GM12878 (cell line): Measurements from ENCODE around the gene MYH9. TPM values are rescaled to one million over a fixed set of nuclear protein-coding genes. Genes with fewer than 3 reads are reported as not detected.
A peak's percentile ranks its signal among the peaks of the same experiment; 100 is the strongest.

Experiments used
- BHLHE40 ChIP-seq, 2 experiments: fragments of 450-650 bp in 1 of 2; IDR thresholded peaks; 2 replicates each; pipeline ENCODE4 v1.6.1; 2011 to 2017; ENCODE audit warnings: low read depth in 2 of 2, borderline replicate concordance in 1 of 2, improper control_type of control experiment in 1 of 2, low read length in 1 of 2, mild to moderate bottlenecking in 1 of 2
- DPF2 ChIP-seq: fragments of 450-650 bp; IDR thresholded peaks from 2 replicates; pipeline ENCODE4 v1.6.1; 2017; ENCODE audit warnings: mild to moderate bottlenecking
- E2F8 ChIP-seq: fragments of 450-650 bp; IDR thresholded peaks from 2 replicates; pipeline ENCODE4 v1.6.1; 2018; ENCODE audit warnings: mild to moderate bottlenecking, low read depth, moderate library complexity; ENCODE audit not compliant: partially characterized antibody
- EGR1 ChIP-seq, 2 experiments: IDR thresholded peaks; 1 replicate in 1 of 2; 2 replicates in 1 of 2; pipeline ENCODE4 v1.6.1; 2011 to 2012; ENCODE audit warnings: low read depth in 2 of 2, low read length in 2 of 2, borderline replicate concordance in 1 of 2, mild to moderate bottlenecking in 1 of 2, moderate library complexity in 1 of 2
- ESRRA ChIP-seq: IDR thresholded peaks from 2 replicates; pipeline ENCODE4 v1.6.1; 2012; ENCODE audit warnings: mild to moderate bottlenecking, low read length, improper control_type of control experiment
- EZH2 ChIP-seq: IDR thresholded peaks from 2 replicates; pipeline ENCODE4 v1.6.1; 2012; ENCODE audit warnings: low read depth, mild to moderate bottlenecking, control low read depth, inconsistent platforms, low read length, borderline replicate concordance; ENCODE audit not compliant: control insufficient read depth
- HCFC1 ChIP-seq: fragments of 150-350 bp; IDR thresholded peaks from 2 replicates; pipeline ENCODE4 v1.6.1; 2014; ENCODE audit warnings: low read length
- NFYA ChIP-seq: IDR thresholded peaks from 2 replicates; pipeline ENCODE4 v1.6.1; 2011; ENCODE audit warnings: low read depth, mild to moderate bottlenecking, low read length, improper control_type of control experiment, borderline replicate concordance
- POLR2AphosphoS5 ChIP-seq: IDR thresholded peaks from 2 replicates; pipeline ENCODE4 v1.6.1; 2011; ENCODE audit warnings: mild to moderate bottlenecking, low read length, inconsistent platforms
- RCOR1 ChIP-seq: conservative IDR thresholded peaks from 2 replicates; pipeline ENCODE4 v1.6.1; 2012; ENCODE audit warnings: low read depth, low read length, improper control_type of control experiment
- RUNX3 ChIP-seq: IDR thresholded peaks from 2 replicates; pipeline ENCODE4 v1.6.1; 2012; ENCODE audit warnings: low read length, inconsistent platforms
- SRF ChIP-seq, 2 experiments: IDR thresholded peaks; 2 replicates each; pipeline ENCODE4 v1.6.1; 2011; ENCODE audit warnings: low read depth in 2 of 2, low read length in 2 of 2, mild to moderate bottlenecking in 1 of 2, moderate library complexity in 1 of 2
- SUPT20H ChIP-seq: IDR thresholded peaks from 2 replicates; pipeline ENCODE4 v1.6.1; 2011; ENCODE audit warnings: low read depth, mild to moderate bottlenecking, low read length, moderate library complexity, borderline replicate concordance; ENCODE audit not compliant: control insufficient read depth
- SUZ12 ChIP-seq: fragments of 200-600 bp; sonication (generic); IDR thresholded peaks from one replicate; pipeline ENCODE4 v1.6.1; 2018; ENCODE audit warnings: antibody characterized with exemption, mild to moderate bottlenecking; ENCODE audit not compliant: unreplicated experiment
- polyA plus RNA-seq, 11 experiments: library from polyadenylated mRNA; depleted of rRNA in 4 of 11; unstranded in 6 of 11; stranded (reverse) in 5 of 11; fragments of >200 nt; fragmentation: Nextera tagmentation in 4 of 11; fragmentation: Illumina TruSeq in 1 of 11; extraction: Ambion mirVana in 4 of 11; extraction: Trizol in 1 of 11; gene quantifications; 1 replicate in 1 of 11; 2 replicates in 10 of 11; pipeline versions ENCODE4 v1.2.1 to v1.2.3, GENCODE V29; 2011 to 2016; ENCODE audit warnings: inconsistent platforms in 2 of 11, missing spikeins in 2 of 11, low read depth in 1 of 11
- total RNA-seq, 4 experiments: library from RNA; depleted of rRNA in 3 of 4; stranded (reverse); fragments of >200 nt in 3 of 4; fragmentation: Illumina TruSeq in 1 of 4; extraction: Trizol in 1 of 4; gene quantifications; 2 replicates each; pipeline versions ENCODE4 v1.2.1 to v1.2.3, GENCODE V29; 2013 to 2021
- TF ChIP-seq, protein P1 (sequence below): fragments of 150-350 bp; IDR thresholded peaks from 2 replicates; pipeline ENCODE4 v1.6.1; 2014; ENCODE audit warnings: mild to moderate bottlenecking, low read depth, low read length
- TF ChIP-seq, protein P2 (sequence below): fragments of 150-350 bp; IDR thresholded peaks from 2 replicates; pipeline ENCODE4 v1.6.1; 2016; ENCODE audit warnings: low read depth, low read length
- TF ChIP-seq, protein P3 (sequence below): fragments of 450-650 bp; formaldehyde crosslinking; IDR thresholded peaks from 2 replicates; pipeline ENCODE4 v1.4.0; 2022; ENCODE audit warnings: mild to moderate bottlenecking, moderate library complexity

Gene MYH9
- total and polyA plus RNA-seq, 10 of the 15 experiments (the other 5 are each of a cell fraction or from before 2014, with no cell fraction given): 5.1 to 525 (median 145) TPM

- TF ChIP-seq SUZ12 (no peak), E2F8 (no peak), DPF2 (0 out of 2 replicates have a peak, but pooled peaks have one; percentile 34), SRF (IDR thresholded peaks at IDR 0.05; ENCODE audit: low read depth in 2 of 2, low read length in 2 of 2) (no peak), HCFC1 (no peak), SUPT20H (no peak), BHLHE40 (IDR thresholded peaks at IDR 0.05; ENCODE audit: borderline replicate concordance in 1 of 2, low read depth in 2 of 2, low read length in 1 of 2) (peak; percentile 55 to 64; a peak in 2 of 4 replicates), RUNX3 (no peak; the same call in 1 of the 2 replicates), ESRRA (no peak), POLR2AphosphoS5 (no peak), NFYA (no peak), EGR1 (IDR thresholded peaks at IDR 0.05; ENCODE audit: borderline replicate concordance in 1 of 2, low read depth in 2 of 2, low read length in 2 of 2) (peak in 1 of 2 experiments; percentile 75; a peak in 2 of 3 replicates), EZH2 (no peak), RCOR1 (no peak)
- TF ChIP-seq, protein P1, sequence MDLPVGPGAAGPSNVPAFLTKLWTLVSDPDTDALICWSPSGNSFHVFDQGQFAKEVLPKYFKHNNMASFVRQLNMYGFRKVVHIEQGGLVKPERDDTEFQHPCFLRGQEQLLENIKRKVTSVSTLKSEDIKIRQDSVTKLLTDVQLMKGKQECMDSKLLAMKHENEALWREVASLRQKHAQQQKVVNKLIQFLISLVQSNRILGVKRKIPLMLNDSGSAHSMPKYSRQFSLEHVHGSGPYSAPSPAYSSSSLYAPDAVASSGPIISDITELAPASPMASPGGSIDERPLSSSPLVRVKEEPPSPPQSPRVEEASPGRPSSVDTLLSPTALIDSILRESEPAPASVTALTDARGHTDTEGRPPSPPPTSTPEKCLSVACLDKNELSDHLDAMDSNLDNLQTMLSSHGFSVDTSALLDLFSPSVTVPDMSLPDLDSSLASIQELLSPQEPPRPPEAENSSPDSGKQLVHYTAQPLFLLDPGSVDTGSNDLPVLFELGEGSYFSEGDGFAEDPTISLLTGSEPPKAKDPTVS: no peak
- TF ChIP-seq, protein P2, sequence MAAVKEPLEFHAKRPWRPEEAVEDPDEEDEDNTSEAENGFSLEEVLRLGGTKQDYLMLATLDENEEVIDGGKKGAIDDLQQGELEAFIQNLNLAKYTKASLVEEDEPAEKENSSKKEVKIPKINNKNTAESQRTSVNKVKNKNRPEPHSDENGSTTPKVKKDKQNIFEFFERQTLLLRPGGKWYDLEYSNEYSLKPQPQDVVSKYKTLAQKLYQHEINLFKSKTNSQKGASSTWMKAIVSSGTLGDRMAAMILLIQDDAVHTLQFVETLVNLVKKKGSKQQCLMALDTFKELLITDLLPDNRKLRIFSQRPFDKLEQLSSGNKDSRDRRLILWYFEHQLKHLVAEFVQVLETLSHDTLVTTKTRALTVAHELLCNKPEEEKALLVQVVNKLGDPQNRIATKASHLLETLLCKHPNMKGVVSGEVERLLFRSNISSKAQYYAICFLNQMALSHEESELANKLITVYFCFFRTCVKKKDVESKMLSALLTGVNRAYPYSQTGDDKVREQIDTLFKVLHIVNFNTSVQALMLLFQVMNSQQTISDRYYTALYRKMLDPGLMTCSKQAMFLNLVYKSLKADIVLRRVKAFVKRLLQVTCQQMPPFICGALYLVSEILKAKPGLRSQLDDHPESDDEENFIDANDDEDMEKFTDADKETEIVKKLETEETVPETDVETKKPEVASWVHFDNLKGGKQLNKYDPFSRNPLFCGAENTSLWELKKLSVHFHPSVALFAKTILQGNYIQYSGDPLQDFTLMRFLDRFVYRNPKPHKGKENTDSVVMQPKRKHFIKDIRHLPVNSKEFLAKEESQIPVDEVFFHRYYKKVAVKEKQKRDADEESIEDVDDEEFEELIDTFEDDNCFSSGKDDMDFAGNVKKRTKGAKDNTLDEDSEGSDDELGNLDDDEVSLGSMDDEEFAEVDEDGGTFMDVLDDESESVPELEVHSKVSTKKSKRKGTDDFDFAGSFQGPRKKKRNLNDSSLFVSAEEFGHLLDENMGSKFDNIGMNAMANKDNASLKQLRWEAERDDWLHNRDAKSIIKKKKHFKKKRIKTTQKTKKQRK: no peak
- TF ChIP-seq, protein P3, sequence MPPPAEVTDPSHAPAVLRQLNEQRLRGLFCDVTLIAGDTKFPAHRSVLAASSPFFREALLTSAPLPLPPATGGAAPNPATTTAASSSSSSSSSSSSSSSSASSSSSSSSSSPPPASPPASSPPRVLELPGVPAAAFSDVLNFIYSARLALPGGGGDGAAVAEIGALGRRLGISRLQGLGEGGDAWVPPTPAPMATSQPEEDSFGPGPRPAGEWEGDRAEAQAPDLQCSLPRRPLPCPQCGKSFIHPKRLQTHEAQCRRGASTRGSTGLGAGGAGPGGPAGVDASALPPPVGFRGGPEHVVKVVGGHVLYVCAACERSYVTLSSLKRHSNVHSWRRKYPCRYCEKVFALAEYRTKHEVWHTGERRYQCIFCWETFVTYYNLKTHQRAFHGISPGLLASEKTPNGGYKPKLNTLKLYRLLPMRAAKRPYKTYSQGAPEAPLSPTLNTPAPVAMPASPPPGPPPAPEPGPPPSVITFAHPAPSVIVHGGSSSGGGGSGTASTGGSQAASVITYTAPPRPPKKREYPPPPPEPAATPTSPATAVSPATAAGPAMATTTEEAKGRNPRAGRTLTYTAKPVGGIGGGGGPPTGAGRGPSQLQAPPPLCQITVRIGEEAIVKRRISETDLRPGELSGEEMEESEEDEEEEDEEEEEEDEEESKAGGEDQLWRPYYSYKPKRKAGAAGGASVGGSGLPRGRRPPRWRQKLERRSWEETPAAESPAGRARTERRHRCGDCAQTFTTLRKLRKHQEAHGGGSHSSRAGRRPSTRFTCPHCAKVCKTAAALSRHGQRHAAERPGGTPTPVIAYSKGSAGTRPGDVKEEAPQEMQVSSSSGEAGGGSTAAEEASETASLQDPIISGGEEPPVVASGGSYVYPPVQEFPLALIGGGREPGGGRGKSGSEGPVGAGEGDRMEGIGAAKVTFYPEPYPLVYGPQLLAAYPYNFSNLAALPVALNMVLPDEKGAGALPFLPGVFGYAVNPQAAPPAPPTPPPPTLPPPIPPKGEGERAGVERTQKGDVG: no peak
Measured at GRCh38 chr22:36435516-36436415, 48.0 kb upstream of the MYH9 start (continued).
